DOHH2 (cell line): ENCODE data around the gene PPP6C.

Source experiments
- EZH2phosphoT487 ChIP-seq: fragments of 200-600 bp; sonication (generic); IDR thresholded peaks from 2 replicates; pipeline ENCODE4 v1.6.1; 2017; ENCODE audit warnings: borderline replicate concordance, mild to moderate bottlenecking, antibody characterized with exemption, low read length, moderate library complexity, mixed read lengths
- TF ChIP-seq, protein P1 (sequence below): fragments of 200-600 bp; sonication (generic); IDR thresholded peaks from one replicate; pipeline ENCODE4 v1.5.1; 2014; ENCODE audit warnings: antibody characterized with exemption, mild to moderate bottlenecking, low read depth, low read length; ENCODE audit not compliant: poor library complexity, severe bottlenecking

DNA sequence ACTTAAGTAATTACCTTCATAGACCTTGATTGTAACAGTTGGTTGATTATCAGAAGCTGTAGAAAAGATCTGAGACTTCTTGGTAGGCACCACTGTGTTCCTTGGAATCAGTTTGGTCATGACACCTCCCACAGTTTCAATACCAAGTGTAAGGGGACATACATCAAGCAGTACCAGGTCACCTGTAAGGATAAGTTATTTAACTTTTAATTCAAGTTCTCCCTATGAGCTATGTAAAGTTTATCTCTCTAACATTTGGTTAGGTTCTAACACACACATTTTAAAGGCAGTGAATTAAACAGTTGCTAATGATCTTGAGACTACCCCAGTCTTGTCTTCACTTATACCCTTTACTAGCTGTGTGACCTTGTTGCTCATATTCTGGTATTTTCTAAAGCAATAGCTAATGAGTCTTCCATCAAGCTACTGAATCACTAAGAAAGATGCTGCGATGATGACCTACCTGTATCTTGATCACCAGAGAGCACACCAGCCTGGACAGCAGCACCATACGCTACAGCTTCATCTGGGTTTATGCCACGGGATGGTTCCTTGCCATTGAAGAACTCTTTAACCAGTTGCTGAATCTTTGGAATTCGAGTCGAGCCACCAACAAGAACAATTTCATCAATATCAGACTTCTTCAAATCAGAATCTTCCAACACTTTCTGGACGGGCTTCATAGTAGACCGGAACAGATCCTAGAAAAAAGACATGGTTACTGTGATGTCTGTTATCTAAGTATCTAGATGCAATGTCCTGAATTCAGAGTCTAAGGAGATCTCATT is 48.7 kb upstream of the PPP6C start:
- TF ChIP-seq, protein P1, sequence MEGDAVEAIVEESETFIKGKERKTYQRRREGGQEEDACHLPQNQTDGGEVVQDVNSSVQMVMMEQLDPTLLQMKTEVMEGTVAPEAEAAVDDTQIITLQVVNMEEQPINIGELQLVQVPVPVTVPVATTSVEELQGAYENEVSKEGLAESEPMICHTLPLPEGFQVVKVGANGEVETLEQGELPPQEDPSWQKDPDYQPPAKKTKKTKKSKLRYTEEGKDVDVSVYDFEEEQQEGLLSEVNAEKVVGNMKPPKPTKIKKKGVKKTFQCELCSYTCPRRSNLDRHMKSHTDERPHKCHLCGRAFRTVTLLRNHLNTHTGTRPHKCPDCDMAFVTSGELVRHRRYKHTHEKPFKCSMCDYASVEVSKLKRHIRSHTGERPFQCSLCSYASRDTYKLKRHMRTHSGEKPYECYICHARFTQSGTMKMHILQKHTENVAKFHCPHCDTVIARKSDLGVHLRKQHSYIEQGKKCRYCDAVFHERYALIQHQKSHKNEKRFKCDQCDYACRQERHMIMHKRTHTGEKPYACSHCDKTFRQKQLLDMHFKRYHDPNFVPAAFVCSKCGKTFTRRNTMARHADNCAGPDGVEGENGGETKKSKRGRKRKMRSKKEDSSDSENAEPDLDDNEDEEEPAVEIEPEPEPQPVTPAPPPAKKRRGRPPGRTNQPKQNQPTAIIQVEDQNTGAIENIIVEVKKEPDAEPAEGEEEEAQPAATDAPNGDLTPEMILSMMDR = no peak
- TF ChIP-seq EZH2phosphoT487 = no peak
